Measurements from ENCODE around the gene DPH1.

Gene DPH1

DNA sequence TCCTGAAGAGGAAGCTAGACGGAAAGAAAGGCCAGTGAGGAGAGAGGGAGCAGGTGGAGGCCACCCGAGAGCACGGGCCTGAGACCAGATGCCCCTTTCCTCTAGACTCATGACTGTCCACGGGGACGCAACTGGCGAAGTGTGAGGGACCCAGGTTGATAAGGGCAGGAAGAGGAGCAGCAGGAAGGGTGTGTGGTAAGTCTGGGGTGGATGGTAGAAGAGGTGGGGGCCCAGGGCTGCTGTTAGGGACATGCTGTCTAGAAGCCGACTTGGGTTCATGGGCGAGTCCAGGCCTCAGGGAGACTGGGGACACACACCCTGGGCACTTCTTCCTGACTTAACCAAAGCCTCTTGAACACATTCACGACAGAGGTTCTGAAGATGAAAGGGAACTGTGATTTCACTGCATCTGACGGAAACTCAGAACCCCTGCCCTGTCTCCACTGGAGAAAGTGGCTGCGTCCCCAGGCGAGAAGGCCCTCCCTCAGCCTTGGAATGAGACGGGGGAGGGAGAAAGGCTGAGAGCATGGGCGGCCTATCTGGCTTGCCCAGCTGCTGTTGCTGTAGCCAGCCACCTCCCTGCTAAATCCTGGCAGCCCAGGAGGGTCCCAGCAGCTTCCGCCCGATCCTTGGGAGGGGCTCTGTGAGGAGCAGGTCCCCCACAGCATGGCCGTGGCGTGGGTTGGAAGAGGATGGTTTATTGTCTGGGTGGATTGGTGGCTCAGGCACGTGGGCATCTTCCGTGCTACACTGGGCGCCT is 30.9 kb downstream of the DPH1 start:
- Histone ChIP-seq H3K4me3 (ENCODE audit: low read depth, low read length) (no peak overlapping the region), H3K36me3 (ENCODE audit: control insufficient read depth in 2 of 2, insufficient read depth in 1 of 2, low read length in 2 of 2) (peaks cover 0 to 29% of the 10 kb centered on the region in 2 experiments; a peak in 1 of 3 replicates), H3K4me1 (ENCODE audit: control insufficient read depth, insufficient read depth, low read length) (no peaks in the 10 kb centered on the region; the same call in 1 of the 2 replicates), H3K9me3 (ENCODE audit: control insufficient read depth, insufficient read depth, low read depth, low read length) (no peaks in the 10 kb centered on the region), H3K27ac (ENCODE audit: extremely low read depth, low read depth, low read length) (no peak overlapping the region)
- ChIA-PET POLR2A (no interaction called here), CTCF (interaction anchor here (0.6 kb wide), 1 partner anchor 332 kb away, joined by 3 read pairs; no protein-coding TSS in a partner anchor)
- TF ChIP-seq PRDM1 (tag by site-specific recombination; IDR thresholded peaks at IDR 0.05) (0 out of 2 replicates have a peak, but pooled peaks have one; percentile 31), ZFP41 (tag by site-specific recombination; IDR thresholded peaks at IDR 0.05; ENCODE audit: borderline replicate concordance) (no peak)

DNA sequence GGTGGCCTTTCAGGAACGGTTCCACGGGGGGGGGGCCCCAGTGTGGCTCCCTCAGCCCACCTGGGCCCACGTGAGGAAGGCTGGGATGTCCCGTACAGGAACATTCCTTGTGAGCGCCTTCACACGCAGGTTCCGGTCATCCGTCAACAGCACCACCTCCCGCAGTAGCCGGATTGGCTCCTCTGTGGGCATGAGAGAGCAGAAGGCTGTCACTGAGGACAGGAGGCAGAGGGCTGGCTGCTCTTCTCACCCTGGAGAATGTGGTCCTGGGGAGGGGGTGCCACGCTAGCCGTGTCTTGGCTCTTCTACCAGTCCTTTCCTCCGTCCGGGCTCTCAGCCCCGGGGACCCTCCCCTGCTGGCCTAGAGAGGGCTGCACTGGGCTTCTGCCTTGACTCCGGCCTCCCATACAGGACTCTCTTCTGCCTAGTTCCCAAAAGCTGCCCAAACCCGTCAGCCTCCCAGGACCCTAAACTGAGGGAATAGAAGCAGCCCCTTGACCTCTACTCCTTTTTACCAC is 31.5 kb downstream of the DPH1 start:
- TF ChIP-seq KLF7 (tag by site-specific recombination; IDR thresholded peaks at IDR 0.05; ENCODE audit: borderline replicate concordance) (no peak), GLIS2 (tag by site-specific recombination; IDR thresholded peaks at IDR 0.05) (0 out of 2 replicates have a peak, but pooled peaks have one; percentile 22)
- POLR2A ChIA-PET: no interaction called here
- peaks cover 0 to 35% of the 10 kb centered on the region in 2 experiments; a peak in 1 of 3 replicates for H3K36me3 ChIP-seq (ENCODE audit: control insufficient read depth in 2 of 2, insufficient read depth in 1 of 2, low read length in 2 of 2)
- H3K27ac ChIP-seq (ENCODE audit: extremely low read depth, low read depth, low read length): no peak overlapping the region
- no peaks in the 10 kb centered on the region; the same call in 1 of the 2 replicates for H3K4me1 ChIP-seq (ENCODE audit: control insufficient read depth, insufficient read depth, low read length)
- CTCF ChIA-PET: interaction anchor here (0.5 to 0.6 kb wide), 2 partner anchors 60 to 332 kb away, joined by 3 read pairs; no protein-coding TSS in a partner anchor
- no peak overlapping the region for H3K4me3 ChIP-seq (ENCODE audit: low read depth, low read length)
- no peaks in the 10 kb centered on the region for H3K9me3 ChIP-seq (ENCODE audit: control insufficient read depth, insufficient read depth, low read depth, low read length)

DNA sequence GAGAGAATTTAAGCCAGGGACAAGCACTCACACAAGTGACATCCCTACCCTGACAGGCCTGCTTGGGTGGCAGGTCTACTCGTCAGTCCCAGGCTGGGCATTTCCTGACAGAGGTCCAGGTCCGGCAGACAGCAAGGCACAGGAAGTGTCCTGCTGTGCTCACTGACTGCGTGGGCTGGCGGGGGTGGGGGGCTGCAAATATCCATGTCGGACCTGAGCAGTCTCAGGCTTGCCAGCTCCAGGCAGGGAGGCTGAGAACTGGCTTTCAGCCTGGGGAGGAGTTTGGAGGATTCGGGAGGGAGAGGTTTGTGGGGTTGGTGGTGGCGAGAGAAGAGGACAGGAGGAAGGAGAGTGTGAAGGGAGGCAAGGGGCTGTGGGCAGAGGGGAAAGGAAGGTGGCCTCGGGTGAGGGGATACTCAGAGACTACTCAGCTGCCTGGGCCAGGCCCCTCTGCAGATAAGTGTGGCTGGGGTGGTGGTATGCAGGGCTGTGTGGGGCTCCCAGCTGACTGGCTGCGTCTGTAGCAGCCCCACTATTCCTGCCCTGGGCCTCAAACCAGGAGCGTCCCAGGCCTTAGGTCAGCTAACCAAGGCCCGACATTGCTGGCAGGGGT is 32.7 kb downstream of the DPH1 start:
- Histone ChIP-seq H3K4me3 (ENCODE audit: low read depth, low read length) (no peak overlapping the region), H3K9me3 (ENCODE audit: control insufficient read depth, insufficient read depth, low read depth, low read length) (no peaks in the 10 kb centered on the region), H3K4me1 (ENCODE audit: control insufficient read depth, insufficient read depth, low read length) (no peaks in the 10 kb centered on the region; the same call in 1 of the 2 replicates), H3K36me3 (ENCODE audit: control insufficient read depth in 2 of 2, insufficient read depth in 1 of 2, low read length in 2 of 2) (peaks cover 0 to 47% of the 10 kb centered on the region in 2 experiments; a peak in 1 of 3 replicates), H3K27ac (ENCODE audit: extremely low read depth, low read depth, low read length) (no peak overlapping the region)
- ChIA-PET CTCF (interaction anchor here (0.6 to 4.0 kb wide), 3 partner anchors 8 to 387 kb away, joined by 3 to 27 read pairs (median 3); partner anchors contain the start of gene HIC1), POLR2A (no interaction called here)
- TF ChIP-seq, protein P1, sequence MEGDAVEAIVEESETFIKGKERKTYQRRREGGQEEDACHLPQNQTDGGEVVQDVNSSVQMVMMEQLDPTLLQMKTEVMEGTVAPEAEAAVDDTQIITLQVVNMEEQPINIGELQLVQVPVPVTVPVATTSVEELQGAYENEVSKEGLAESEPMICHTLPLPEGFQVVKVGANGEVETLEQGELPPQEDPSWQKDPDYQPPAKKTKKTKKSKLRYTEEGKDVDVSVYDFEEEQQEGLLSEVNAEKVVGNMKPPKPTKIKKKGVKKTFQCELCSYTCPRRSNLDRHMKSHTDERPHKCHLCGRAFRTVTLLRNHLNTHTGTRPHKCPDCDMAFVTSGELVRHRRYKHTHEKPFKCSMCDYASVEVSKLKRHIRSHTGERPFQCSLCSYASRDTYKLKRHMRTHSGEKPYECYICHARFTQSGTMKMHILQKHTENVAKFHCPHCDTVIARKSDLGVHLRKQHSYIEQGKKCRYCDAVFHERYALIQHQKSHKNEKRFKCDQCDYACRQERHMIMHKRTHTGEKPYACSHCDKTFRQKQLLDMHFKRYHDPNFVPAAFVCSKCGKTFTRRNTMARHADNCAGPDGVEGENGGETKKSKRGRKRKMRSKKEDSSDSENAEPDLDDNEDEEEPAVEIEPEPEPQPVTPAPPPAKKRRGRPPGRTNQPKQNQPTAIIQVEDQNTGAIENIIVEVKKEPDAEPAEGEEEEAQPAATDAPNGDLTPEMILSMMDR (tag by site-specific recombination; IDR thresholded peaks at IDR 0.05): no peak
- TF ChIP-seq GLIS1 (tag by site-specific recombination; IDR thresholded peaks at IDR 0.05) (no peak), ZNF585B (tag by site-specific recombination; IDR thresholded peaks at IDR 0.05) (no peak), ZFHX2 (tag by site-specific recombination; conservative IDR thresholded peaks at IDR 0.05) (peak; percentile 82), ZNF37A (tag by site-specific recombination; IDR thresholded peaks at IDR 0.05) (no peak), ZNF670 (tag by site-specific recombination; IDR thresholded peaks at IDR 0.05; ENCODE audit: low read depth) (no peak), ZNF600 (tag by site-specific recombination; IDR thresholded peaks at IDR 0.05) (peak; percentile 48; the same call in 1 of the 2 replicates), SETDB1 (IDR thresholded peaks at IDR 0.05; ENCODE audit: insufficient read length, low read length) (no peak), EGR2 (tag by site-specific recombination; IDR thresholded peaks at IDR 0.05; ENCODE audit: low read depth) (peak; percentile 55; the same call in 1 of the 2 replicates), ZNF621 (tag by site-specific recombination; IDR thresholded peaks at IDR 0.05) (no peak), KLF1 (tag by site-specific recombination; IDR thresholded peaks at IDR 0.05) (no peak), ZIC2 (tag by site-specific recombination; IDR thresholded peaks at IDR 0.05) (peak; percentile 80), ZNF302 (tag by site-specific recombination; IDR thresholded peaks at IDR 0.05; ENCODE audit: low read depth) (no peak), ZNF121 (tag by site-specific recombination; IDR thresholded peaks at IDR 0.05) (no peak), ZNF354C (tag by site-specific recombination; IDR thresholded peaks at IDR 0.05; ENCODE audit: borderline replicate concordance, low read depth) (no peak)
- TF ChIP-seq, protein P2, sequence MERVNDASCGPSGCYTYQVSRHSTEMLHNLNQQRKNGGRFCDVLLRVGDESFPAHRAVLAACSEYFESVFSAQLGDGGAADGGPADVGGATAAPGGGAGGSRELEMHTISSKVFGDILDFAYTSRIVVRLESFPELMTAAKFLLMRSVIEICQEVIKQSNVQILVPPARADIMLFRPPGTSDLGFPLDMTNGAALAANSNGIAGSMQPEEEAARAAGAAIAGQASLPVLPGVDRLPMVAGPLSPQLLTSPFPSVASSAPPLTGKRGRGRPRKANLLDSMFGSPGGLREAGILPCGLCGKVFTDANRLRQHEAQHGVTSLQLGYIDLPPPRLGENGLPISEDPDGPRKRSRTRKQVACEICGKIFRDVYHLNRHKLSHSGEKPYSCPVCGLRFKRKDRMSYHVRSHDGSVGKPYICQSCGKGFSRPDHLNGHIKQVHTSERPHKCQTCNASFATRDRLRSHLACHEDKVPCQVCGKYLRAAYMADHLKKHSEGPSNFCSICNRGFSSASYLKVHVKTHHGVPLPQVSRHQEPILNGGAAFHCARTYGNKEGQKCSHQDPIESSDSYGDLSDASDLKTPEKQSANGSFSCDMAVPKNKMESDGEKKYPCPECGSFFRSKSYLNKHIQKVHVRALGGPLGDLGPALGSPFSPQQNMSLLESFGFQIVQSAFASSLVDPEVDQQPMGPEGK (tag by site-specific recombination; IDR thresholded peaks at IDR 0.05): peak; percentile 72
- TF ChIP-seq, protein P3, sequence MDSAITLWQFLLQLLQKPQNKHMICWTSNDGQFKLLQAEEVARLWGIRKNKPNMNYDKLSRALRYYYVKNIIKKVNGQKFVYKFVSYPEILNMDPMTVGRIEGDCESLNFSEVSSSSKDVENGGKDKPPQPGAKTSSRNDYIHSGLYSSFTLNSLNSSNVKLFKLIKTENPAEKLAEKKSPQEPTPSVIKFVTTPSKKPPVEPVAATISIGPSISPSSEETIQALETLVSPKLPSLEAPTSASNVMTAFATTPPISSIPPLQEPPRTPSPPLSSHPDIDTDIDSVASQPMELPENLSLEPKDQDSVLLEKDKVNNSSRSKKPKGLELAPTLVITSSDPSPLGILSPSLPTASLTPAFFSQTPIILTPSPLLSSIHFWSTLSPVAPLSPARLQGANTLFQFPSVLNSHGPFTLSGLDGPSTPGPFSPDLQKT (IDR thresholded peaks at IDR 0.05; ENCODE audit: borderline replicate concordance, low read depth, low read length): no peak
- TF ChIP-seq, protein P4, sequence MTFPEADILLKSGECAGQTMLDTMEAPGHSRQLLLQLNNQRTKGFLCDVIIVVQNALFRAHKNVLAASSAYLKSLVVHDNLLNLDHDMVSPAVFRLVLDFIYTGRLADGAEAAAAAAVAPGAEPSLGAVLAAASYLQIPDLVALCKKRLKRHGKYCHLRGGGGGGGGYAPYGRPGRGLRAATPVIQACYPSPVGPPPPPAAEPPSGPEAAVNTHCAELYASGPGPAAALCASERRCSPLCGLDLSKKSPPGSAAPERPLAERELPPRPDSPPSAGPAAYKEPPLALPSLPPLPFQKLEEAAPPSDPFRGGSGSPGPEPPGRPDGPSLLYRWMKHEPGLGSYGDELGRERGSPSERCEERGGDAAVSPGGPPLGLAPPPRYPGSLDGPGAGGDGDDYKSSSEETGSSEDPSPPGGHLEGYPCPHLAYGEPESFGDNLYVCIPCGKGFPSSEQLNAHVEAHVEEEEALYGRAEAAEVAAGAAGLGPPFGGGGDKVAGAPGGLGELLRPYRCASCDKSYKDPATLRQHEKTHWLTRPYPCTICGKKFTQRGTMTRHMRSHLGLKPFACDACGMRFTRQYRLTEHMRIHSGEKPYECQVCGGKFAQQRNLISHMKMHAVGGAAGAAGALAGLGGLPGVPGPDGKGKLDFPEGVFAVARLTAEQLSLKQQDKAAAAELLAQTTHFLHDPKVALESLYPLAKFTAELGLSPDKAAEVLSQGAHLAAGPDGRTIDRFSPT (tag by site-specific recombination; IDR thresholded peaks at IDR 0.05): no peak

All from HEK293 (cell line).